DLD1 (cell line): ENCODE measurements around the gene GGT5.

ENCODE experiments used
- in situ Hi-C: cut with HindIII; loops from 2 replicates; pipeline ENCODE4 v1.10.0; 2017; ENCODE audit warnings: low sequenced_read_pairs

GGT5 gene

GRCh38 chr22:24170188-24170587, 74.7 kb downstream of the GGT5 start:
- in situ Hi-C loops = no loop called here
